NCI-H1694 treated with DMSO at 0.1 percent for 48 hours (cell line): ENCODE data around the gene PTCHD1.

ENCODE experiments used
- DNase-seq: peaks from one replicate; lab custom pipeline; 2025; lab: John Stamatoyannopoulos, UW

The PTCHD1 gene

DNA sequence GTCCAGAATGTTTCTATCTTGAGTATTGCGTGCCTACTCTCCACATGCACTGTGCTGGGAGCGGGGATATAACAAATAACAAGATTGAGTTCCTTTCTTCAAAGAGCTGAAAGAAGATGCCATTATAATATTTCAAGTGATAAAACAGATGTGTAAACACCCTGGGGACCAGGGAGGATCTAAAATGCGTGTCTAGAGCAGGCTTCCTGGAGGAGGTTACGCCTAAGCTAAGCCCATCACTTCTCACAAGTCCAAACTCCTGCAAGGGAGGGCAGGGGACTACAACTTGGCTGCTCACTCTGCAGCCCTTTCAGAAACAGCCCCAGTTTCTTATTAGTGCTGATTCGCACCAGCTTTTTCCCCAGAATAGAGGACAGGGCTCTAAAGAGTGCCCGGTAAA, 21.5 kb downstream of the PTCHD1 start:
- no peak for DNase-seq

DNA sequence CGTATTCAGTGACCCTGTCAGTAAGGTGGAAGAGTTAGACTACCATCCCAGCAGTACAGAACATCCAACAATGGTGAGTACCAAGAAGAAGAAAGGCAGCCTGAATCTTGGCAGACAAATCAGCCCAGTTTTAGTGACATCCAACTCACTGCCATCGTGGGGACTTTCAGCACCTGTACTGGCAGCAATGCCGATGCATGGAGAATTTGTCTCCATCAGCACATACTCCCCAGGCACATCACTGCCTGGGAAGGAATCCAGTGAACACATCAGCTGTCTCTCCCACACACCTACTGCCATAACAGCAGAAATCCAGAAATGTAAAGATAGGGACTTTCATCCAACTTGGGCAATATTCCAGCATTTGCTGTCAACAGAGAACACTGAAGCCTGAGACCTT, 29.8 kb downstream of the PTCHD1 start:
- no peak for DNase-seq

DNA sequence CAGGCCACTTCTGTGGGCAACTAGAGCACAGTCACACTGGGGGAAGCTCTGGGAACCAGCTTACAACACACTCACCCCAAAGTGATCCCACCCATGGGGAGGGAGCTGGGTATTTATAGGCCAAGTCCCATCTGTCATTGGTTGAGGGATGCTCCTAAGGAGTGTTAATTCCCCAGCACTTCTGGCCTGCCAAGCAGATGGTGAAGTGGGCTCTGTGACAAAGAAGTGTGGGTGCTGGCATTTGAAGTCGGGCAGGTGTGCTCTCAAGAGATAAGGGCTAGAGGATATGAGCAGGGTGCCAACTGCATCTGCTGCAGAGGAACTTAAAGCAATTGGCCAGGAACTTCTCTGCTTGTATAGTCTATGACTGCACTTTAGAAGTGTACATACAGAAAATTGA, 30.9 kb downstream of the PTCHD1 start:
- no peak for DNase-seq

DNA sequence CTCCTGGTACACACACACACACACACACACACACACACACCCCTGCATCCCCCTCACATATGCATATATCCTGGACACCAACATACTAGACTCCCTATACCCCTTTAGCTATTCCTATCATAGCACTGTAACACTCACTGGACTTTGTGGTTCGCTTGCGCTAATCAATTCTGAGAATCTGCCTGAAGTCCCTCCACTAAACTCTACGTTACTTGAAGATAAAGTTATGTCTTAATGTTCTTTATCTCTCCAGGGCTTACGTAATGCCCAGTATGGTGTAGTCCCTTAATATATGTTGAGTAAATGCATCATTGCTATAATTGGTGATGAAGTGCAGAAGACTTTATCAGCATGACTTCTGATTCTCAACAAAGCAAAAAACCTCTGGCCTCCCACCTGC, 32.3 kb downstream of the PTCHD1 start:
- no peak for DNase-seq

DNA sequence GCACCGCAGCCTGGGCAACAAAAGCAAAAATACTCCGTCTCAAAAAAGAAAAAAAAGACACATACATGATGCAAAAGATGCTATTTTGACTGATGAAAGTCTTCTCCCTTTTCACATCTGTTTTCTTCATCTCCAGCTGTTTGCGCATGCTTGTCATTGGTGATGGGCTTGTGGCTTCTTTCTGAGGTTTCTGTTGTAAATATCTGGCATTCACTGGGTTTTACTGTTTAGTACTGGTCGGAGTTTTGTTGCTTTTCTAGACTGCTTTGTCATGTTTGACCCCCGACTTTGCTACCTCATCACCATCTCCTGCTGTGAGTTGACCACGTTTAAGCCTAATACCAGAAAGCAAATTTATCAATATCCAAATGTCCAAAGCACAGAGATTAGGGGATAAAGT, 34.4 kb downstream of the PTCHD1 start:
- no peak for DNase-seq

DNA sequence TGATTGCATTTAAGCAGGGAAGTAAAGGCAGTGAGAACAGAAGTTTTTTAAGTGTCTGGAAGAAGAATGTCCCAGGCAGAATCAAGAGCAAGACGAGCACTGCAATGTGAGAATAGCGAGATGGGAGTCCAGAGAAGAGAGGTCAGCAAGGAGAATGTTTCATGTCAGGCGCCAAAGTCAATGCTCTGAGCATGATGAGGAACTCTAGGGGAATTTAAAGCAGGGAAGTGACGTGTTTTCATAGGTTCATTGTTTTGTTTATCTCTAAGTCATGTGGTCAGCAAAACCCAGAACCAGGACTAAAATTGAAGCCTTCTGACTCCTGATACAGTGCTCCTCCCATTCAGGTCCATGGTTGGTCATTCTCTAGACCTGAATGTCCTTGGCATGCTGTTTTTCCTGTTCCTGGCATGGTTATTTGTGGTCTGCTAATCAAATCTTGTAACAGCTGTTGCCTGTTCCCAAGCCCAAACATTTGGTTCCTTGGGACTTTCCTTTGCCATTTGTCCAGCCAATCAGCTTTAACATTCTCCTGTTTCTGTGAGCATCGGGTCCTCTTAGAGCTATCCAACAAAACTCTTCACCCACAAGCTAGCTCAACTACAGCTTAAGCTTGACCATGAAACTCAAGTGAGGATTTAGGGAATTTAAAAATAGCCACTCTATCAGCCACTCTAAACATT, 37.7 kb downstream of the PTCHD1 start:
- DNase-seq, result no peak

DNA sequence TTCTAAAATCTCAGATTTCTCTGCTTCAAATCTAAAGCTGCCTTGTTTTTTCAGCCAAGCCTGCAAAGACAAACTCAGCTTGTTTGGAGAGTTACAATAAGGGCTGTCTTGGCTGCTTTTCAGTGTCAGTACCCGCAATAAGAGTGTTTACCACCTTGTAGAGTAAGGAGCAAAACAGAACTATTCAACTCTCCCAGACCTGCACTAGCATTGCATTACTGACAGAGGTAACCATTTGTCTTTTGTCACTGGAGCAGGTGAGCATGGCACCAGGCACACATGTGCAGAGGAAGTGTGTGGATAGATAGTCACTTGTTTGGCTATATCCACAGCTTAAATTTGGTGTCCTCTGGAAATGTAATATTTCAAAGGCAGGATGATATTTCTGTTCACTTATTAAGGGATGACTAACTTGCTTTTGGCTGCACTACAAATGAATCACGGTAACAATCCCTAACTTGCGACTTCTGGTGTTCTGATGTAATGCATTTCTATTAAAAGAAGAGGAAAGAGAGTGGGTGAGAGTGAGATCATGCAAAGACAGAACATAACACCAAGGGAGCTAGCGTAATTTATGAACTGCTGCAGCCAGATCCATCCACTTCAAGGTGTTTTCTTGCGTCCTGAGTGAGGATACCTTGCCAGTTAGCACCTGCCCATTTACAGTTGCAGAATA, 38.6 kb downstream of the PTCHD1 start:
- DNase-seq, result no peak

DNA sequence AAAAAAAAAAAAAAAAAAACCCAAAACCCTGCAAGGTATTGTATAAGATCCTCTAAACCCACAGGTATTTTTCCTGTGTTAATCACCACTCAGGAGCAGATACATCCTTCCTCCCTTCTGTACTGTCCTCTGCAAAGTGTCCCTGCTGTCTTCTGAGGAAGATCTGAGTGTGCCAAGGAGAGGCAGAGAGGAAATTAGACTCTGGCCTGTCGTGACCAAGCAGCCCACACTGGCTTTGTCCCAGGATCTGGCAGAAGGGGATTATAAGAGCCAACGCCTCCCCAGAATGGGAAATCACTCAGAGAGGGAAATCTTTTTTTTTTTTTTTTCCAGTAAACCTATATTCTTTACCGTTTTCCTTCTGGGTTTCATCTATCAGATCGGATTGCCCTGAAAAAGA, 39.6 kb downstream of the PTCHD1 start:
- DNase-seq, result no peak

DNA sequence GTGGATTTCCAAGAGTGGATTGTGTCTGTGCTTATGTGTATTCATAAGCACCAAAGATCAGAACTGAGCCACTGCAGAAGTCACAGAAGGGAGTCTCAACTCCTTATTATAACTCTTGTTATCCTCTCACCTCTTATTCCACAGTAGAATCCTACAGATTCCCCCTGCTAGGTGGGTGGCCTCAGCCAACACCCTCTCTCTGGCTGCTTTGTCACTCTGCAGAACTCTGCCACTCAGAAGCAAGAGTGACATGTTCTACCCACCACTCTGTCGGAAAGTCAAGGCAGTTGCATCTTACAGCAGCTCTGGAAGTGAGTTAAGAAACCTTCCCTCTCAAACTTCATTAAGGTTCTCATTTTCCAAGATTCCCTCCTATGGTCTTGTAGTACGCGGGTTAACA, 41.9 kb downstream of the PTCHD1 start:
- no peak for DNase-seq

DNA sequence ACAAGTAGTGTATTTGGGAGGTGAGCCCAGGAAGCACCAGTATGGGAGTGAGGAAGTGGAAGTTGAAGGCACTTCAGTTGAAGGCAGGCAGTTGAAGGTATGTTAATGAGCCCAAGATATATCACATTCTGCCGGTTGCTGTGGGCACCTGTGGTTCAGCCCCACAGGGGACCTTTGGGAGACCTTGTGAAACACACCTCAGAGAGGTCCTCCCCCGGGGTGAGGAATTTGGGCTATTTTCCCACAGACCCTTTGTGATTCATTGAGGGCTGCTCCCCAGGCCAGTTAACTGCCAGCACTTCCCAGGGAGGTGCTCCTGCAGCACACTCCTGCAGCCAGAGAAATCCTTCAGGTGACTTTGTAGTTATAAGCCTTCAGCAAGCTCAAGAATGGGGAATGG, 45.9 kb downstream of the PTCHD1 start:
- no peak for DNase-seq

DNA sequence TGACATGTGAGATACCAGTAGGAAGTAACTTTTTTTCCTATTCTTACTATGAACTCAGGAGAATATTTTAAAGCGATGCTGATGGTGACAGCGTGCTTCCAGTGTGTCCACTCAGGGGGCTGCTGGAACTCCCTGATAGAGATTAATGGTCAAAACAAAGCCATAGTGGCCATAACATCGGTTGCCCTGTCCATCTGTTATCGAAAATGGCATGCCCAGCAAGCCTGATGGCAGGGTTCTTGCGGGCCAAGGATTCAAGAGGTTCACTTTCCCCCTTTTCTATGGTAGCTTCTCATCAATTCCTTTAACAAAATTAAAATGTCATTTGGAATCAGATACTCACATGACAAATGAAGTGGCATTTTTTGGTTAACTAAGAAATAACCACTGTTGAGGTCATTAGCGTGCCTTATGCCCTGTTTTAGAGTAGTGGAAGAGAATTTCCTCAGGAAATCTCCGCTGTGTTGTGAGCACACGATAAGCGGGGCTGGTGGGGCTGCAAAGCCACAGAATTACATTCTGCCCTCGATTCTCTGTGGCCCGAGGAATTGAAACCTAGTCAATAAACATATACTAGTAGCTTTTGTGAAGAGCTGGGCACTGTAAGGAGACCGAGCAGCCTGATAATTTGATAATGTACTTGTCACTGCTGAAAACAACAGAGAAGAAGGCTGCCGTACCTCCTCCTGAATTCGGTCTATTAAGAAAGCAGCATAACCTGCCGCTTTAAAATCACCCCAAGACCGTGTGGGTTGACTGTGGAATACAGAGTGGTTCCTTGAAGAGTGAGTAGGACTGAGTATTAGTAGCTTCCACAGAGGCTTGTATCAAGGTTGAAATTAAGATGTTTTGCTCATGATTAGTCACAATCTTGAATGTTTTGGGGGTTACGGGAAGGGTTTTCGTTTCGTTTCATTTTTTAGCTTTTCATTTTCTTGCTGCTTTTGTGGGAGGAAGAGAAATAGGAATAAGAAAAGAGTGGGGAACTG, 46.7 kb downstream of the PTCHD1 start:
- DNase-seq, result no peak

DNA sequence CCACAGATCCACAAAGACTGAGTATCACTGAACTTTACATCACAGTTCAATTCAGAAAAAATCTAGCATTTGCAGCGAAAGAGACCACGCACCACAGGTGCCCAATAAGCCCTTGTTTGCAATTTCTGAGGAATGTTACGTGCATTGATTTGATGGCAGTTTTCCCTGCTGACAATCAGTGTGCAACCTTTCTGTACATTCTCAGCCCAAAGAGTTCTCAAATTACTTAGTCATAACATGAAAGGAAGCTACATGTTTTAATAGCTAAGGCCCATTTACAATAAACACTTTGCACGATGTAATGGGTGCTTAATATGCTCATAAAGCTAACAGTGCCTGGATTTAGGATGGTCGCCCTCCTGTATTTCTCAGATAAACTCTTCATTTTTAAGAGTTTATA, 47.9 kb downstream of the PTCHD1 start:
- DNase-seq, result no peak

DNA sequence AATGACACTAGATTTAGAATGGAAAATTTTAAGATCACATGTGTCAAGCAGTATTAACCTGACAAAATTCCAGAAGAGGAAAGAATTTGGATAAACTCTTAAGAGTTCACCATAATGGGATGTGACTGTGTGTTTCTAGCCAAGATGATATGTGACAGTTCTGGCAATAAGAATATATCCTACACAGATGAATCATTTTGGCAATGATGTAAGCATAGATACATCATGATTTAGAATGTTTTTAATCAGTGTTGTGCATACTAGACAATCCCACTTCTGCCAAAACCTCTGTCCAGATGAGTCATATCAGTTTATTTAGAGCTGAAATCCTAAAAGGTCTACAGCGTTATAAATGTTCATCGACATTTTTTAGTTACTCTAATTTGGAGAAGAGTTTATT, 48.8 kb downstream of the PTCHD1 start:
- no peak for DNase-seq

DNA sequence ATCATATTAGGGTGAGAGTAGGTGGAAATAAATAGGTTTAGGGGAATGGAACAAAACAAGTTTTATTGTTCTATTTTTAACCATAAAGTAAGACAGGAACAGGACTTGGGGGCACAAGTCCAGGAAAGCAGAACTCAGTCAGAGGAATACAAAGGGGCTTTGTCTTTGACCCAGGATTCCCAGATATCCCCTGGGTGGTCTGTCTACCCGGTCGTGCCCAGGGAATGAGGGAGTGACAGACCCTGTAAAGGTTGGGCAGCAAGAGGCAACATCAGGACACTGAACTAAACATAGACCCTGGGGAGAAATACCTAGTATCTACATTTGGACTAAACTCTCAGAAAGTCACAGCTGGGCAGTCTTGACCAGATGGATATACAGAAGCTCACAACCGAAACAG, 50.6 kb downstream of the PTCHD1 start:
- no peak for DNase-seq

DNA sequence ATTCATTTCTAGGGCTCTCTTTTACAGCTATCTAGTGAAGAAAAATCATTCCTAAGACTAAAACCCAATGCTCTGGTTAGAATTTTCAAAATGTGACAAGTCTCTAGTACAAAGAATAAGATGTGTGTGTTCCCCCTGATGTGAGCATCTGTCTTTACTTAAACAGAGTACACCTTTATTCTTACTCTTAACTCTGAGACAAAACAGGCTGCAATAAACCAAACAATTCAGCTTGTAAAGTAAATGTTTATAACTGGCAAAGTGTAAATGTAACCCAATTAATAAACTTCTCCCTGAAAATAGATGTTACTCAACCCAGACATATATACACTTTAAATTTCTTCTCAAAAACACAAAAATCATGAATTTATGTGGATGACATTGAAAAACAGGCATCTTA, 51.6 kb downstream of the PTCHD1 start:
- DNase-seq, result no peak

DNA sequence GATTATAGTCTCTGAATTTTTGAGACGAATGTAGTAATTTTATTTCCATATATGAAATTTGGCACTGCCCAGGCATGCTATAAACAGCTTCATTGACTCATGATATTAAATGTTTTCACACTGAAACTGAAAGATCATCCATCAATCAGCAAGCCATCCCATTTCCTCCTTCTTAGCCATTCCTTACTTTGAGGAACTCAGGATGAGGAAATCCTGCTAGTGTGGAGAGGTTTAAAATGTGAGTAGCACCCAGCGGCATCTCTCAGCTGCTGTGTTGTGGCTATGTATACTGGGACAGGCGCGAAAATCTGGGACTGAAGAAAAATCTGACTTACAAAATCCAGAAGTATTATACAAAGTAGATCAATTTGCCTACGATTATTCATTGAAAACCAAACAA, 52.1 kb downstream of the PTCHD1 start:
- no peak for DNase-seq

DNA sequence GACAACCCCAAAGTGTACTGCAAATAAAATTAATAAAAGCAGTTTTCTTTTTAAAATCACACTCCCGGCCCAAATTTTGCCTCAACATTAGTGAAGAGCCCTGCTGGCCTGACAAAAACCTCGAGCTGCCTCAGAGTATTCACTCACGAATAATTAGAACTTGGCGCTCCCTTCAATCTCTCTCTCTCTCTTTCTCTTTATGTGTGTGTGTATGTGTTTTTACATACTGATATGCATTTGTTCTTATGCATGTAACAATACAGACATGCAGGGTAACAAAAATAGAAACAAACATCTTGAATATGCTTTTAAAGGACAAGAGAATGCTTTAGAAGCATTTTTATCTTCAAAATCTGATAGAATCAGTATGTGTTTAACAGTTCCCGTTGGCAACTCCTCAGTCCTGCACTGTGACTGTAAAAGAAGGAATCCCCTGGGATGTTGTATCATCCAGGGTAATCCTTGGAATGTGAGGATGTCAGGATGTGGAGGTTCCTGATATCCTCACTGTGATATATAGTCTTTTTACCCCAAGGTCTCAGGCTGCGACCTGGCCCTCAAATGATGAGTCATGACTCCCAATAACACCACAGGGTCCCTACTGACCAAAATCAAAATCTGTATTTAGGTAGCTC, 53.0 kb downstream of the PTCHD1 start:
- DNase-seq, result no peak

DNA sequence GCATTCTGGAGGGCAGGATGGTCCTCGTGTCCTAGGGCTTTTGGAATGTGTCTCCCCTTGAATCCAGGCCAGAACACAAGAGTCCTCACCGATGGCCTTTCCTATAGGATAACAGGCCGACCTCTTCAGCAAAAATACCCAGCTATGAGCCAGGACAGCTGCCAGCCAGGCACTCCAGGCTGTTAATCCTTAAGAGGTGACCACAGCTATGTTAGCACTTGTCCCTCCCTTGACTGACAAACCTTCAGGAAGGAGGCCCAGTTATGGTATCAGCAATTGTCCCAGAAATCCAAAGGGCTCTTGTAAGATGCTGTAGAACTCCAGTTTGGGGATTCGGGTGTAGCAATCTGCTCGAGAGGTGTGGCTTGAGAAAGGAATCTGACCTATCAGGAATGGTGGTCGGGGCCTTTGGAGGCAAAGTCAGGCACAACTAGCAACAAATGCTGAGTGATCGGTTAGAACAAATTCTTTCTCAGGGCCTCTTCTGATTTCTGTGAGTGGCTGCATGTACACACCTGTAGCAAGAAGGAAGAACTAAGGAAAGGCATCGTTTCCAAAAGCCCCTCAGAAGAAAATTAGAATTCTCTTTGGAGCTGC, 54.6 kb downstream of the PTCHD1 start:
- DNase-seq, result no peak

DNA sequence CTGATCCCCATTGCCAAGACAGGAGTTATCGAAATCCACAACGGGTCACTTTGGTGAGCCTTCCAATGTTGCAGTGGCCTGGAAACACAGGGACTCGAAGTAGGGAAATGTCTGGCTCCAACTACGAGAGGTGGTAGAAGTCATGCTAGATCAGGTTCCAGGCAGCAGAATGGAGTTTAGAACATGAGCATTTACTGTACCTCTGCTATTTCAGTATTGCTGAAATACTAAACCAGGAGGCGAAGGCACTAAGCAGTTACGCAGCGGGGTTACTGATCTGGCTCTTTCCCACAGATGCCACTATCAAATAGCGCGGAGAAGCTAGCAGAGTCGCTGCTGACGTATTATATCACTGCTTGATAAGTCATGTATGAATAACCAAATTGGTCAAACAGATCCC, 56.3 kb downstream of the PTCHD1 start:
- no peak for DNase-seq

DNA sequence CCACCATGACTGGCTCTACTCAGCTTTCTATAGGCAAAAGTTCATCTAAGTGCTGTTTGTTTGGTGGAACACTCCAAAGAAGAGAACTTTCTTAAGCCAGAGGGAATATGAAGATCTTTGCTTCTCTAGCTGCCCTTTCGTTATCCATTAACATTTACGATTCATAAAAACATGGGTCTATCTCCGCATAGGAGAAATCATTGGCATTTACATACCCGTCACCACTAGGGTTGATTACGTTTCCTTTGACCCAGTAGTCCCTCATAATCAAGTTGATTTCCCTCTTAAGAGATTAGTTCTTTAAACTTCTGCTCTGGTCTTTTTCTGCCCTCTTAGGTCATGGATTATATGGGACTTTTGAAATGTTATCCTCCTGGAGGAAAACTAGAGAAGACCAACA, 57.5 kb downstream of the PTCHD1 start:
- no peak for DNase-seq

DNA sequence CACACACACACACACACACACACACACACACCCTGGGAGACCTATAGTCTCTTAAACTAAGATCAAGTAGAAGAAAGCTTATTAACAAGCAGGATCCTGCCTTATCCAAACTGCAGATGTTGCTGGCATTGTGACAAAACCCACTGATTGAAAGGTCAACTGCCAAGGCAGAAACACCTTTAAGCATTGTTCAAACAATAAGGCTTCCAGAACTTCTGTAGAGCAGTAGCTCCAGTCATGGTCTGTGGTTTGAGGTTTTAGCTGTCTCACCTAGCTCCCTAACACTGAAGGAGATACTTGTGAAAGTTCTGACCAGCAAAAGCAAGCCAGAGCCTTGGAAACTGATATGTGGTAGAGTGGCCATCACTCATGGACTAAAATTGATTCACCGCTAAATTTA, 59.8 kb downstream of the PTCHD1 start:
- no peak for DNase-seq

DNA sequence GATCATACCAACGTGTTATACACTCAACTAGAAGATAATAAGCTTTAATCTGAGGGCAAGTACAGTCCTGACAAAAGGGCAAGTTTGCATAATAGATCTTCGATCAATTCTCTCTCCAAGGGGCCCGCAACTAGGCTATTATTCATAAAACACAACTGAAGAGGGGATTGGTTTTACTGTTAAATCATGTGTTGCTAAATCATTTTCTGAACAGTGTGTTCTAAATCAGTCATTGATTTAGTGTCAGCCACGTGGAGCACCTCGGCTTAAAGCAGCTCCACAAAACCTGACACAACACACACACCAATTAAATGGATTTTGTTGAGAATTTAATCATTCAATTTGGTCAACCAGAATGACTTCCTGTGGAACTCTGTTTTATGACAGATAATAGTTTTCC, 61.6 kb downstream of the PTCHD1 start:
- no peak for DNase-seq
